ENCODE results near the gene SOCS6.

DNA sequence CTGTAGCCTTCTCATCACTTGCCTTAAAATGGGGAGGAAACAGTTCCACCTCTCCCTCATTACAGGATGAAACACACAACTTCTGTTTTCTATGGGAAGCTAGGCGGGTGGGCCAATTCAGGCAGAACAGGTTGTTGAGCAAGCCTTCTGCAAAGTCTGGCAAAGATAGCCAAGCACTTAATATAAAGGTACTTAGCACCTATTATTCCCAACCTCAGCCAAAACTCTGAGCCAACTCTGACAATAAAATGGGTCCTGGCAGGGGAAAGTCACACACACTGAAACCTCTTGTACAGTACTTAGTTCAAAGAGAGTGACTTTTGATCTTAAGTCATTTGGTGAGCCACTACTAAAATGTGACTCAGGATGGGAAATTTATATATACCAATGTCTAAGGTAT, 15.8 kb upstream of the SOCS6 start:
- TF ChIP-seq CTCF (IDR thresholded peaks at IDR 0.05) (no peak), EZH2 (IDR thresholded peaks at IDR 0.05; ENCODE audit: borderline replicate concordance, insufficient read depth, low read depth, low read length, poor library complexity, severe bottlenecking) (no peak)

Data from B cell (primary cell).